ENCODE results near the gene VIPR2.

VIPR2 gene

GRCh38 chr7:159015081-159015453, 129.6 kb downstream of the VIPR2 start:
- Histone ChIP-seq H3K27me3 (ENCODE audit: insufficient read depth, low read depth, severe bottlenecking) (no peaks in the 10 kb centered on the region), H3K27ac (no peak overlapping the region), H3K36me3 (no peaks in the 10 kb centered on the region), H3K4me3 (ENCODE audit: low read depth, low read length) (no peak overlapping the region), H3K9me3 (ENCODE audit: severe bottlenecking) (no peaks in the 10 kb centered on the region)
- DNase-seq: no peak
- TF ChIP-seq, protein P1, sequence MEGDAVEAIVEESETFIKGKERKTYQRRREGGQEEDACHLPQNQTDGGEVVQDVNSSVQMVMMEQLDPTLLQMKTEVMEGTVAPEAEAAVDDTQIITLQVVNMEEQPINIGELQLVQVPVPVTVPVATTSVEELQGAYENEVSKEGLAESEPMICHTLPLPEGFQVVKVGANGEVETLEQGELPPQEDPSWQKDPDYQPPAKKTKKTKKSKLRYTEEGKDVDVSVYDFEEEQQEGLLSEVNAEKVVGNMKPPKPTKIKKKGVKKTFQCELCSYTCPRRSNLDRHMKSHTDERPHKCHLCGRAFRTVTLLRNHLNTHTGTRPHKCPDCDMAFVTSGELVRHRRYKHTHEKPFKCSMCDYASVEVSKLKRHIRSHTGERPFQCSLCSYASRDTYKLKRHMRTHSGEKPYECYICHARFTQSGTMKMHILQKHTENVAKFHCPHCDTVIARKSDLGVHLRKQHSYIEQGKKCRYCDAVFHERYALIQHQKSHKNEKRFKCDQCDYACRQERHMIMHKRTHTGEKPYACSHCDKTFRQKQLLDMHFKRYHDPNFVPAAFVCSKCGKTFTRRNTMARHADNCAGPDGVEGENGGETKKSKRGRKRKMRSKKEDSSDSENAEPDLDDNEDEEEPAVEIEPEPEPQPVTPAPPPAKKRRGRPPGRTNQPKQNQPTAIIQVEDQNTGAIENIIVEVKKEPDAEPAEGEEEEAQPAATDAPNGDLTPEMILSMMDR (IDR thresholded peaks at IDR 0.05; ENCODE audit: low read depth, low read length): no peak

DNA sequence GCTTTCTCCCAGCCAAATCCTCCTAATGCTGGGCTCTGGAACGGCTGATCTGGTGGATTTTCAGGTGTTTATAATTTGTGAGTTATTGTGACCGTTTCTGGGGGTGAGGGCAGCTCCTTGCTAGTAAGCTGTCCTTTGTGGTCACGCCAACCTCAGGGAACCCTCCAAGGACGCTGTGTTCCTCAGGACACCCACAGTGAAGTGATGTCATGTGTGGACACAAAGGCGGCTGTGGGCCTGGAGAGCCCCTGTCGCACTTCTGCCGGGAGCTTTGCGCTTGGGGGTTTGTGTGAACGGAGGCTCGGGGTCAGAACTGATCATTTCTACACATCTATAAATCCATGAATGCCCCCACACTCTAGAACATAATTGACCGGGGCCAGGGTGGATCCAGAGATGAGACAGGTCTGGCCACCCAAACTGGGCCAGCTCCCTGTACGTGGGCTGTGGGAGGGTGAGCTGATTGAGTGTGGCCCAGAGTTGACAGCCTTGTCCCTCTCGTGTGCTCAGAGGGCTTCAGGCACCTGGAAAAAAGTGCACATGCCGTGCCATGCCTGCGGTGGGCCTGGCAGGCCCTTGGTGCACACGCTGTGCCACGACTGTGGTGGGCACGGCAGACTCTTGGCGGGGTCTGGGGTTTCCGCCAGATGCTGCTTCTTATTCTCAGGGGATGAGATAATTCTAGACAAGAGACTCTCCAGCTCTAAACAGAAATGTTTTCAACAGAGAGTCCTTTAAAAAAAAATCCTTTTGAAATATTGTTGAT, 130.2 kb downstream of the VIPR2 start:
- H3K9me3 ChIP-seq (ENCODE audit: severe bottlenecking): no peaks in the 10 kb centered on the region
- H3K4me3 ChIP-seq (ENCODE audit: low read depth, low read length): no peak overlapping the region
- no peak overlapping the region for H3K27ac ChIP-seq
- H3K27me3 ChIP-seq (ENCODE audit: insufficient read depth, low read depth, severe bottlenecking): no peaks in the 10 kb centered on the region
- TF ChIP-seq, protein P1 (IDR thresholded peaks at IDR 0.05; ENCODE audit: low read depth, low read length): no peak
- H3K36me3 ChIP-seq: no peaks in the 10 kb centered on the region
- no peak for DNase-seq

GRCh38 chr7:159013825-159014289, 130.8 kb downstream of the VIPR2 start:
- Histone ChIP-seq H3K9me3 (ENCODE audit: severe bottlenecking) (no peaks in the 10 kb centered on the region), H3K27me3 (ENCODE audit: insufficient read depth, low read depth, severe bottlenecking) (no peaks in the 10 kb centered on the region), H3K27ac (no peak overlapping the region), H3K4me3 (ENCODE audit: low read depth, low read length) (no peak overlapping the region), H3K36me3 (no peaks in the 10 kb centered on the region)
- TF ChIP-seq, protein P1 (IDR thresholded peaks at IDR 0.05; ENCODE audit: low read depth, low read length): no peak
- DNase-seq: no peak

GRCh38 chr7:159013181-159013690, 131.4 kb downstream of the VIPR2 start:
- H3K27ac ChIP-seq: no peak overlapping the region
- TF ChIP-seq, protein P1 (IDR thresholded peaks at IDR 0.05; ENCODE audit: low read depth, low read length): no peak
- H3K4me3 ChIP-seq (ENCODE audit: low read depth, low read length): no peak overlapping the region
- H3K9me3 ChIP-seq (ENCODE audit: severe bottlenecking): no peaks in the 10 kb centered on the region
- H3K27me3 ChIP-seq (ENCODE audit: insufficient read depth, low read depth, severe bottlenecking): no peaks in the 10 kb centered on the region
- H3K36me3 ChIP-seq: no peaks in the 10 kb centered on the region
- DNase-seq: no peak

- TF ChIP-seq, protein P1 (IDR thresholded peaks at IDR 0.05; ENCODE audit: low read depth, low read length): no peak
- DNase-seq: no peak
- Histone ChIP-seq H3K27ac (no peak overlapping the region), H3K27me3 (ENCODE audit: insufficient read depth, low read depth, severe bottlenecking) (no peaks in the 10 kb centered on the region), H3K9me3 (ENCODE audit: severe bottlenecking) (no peaks in the 10 kb centered on the region), H3K4me3 (ENCODE audit: low read depth, low read length) (no peak overlapping the region), H3K36me3 (no peaks in the 10 kb centered on the region)
Measured at GRCh38 chr7:159012353-159013069, 132.2 kb downstream of the VIPR2 start.

All from WERI-Rb-1 (cell line).